ENCODE measurements around the gene PHF19.

PHF19 gene

GRCh38 chr9:120913647-120914264, 36.8 kb upstream of the PHF19 start:
- DNase-seq (ENCODE audit: low spot score), result no peak

- no peak for DNase-seq (ENCODE audit: low spot score)
These were observed 36.1 kb upstream of the PHF19 start for GRCh38 chr9:120912958-120913646.

- no peak for DNase-seq (ENCODE audit: low spot score)
These were observed 34.4 kb upstream of the PHF19 start for GRCh38 chr9:120911295-120911837.

- no peak for DNase-seq (ENCODE audit: low spot score)
These were observed 33.7 kb upstream of the PHF19 start for GRCh38 chr9:120910643-120911042.

- DNase-seq (ENCODE audit: low spot score), result no peak
These were observed 32.9 kb upstream of the PHF19 start for GRCh38 chr9:120909904-120910303.

- DNase-seq (ENCODE audit: low spot score), result no peak
These were observed 28.6 kb upstream of the PHF19 start for GRCh38 chr9:120905315-120906164.

GRCh38 chr9:120904978-120905301, 28.0 kb upstream of the PHF19 start:
- DNase-seq (ENCODE audit: low spot score), result no peak

- no peak for DNase-seq (ENCODE audit: low spot score)
These were observed 27.3 kb upstream of the PHF19 start for GRCh38 chr9:120904061-120904977.

- no peak for DNase-seq (ENCODE audit: low spot score)
These were observed 25.9 kb upstream of the PHF19 start for GRCh38 chr9:120902569-120903535.

- DNase-seq (ENCODE audit: low spot score), result no peak
These were observed 25.0 kb upstream of the PHF19 start for GRCh38 chr9:120901755-120902568.

GRCh38 chr9:120900824-120901223, 23.8 kb upstream of the PHF19 start:
- no peak for DNase-seq (ENCODE audit: low spot score)

- no peak for DNase-seq (ENCODE audit: low spot score)
These were observed 22.6 kb upstream of the PHF19 start for GRCh38 chr9:120899490-120900068.

- DNase-seq (ENCODE audit: low spot score), result no peak
These were observed 21.4 kb upstream of the PHF19 start for GRCh38 chr9:120898396-120898795.

- DNase-seq (ENCODE audit: low spot score), result no peak
These were observed 19.0 kb upstream of the PHF19 start for GRCh38 chr9:120895951-120896350.

GRCh38 chr9:120894321-120895148, 17.5 kb upstream of the PHF19 start:
- DNase-seq (ENCODE audit: low spot score), result no peak

GRCh38 chr9:120893611-120894307, 16.8 kb upstream of the PHF19 start:
- DNase-seq (ENCODE audit: low spot score), result no peak

GRCh38 chr9:120892748-120893610, 16.0 kb upstream of the PHF19 start:
- no peak for DNase-seq (ENCODE audit: low spot score)

Measured in HuH-7 (cell line).